ENCODE measurements around the gene PRKCE.

DNA sequence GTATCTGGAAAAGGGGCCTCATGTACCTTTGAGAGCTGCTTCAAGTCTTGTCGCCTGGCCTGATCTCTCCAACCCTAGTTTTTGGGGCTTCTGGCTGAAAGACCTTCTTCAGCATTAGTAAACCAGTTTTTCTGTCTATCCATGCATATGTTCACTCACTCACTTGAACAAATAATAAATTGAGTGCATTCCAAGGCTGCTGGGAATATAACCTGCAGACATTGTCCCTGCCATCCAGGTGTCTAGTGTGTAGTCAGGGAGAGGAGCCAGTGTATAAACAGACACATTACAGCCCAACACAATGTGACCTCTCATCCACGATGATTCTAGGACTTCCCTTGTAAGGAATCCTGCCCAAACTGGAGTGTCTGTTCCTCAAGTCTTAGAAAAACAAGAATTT lies 262.1 kb downstream of the PRKCE start:
- TF ChIP-seq, protein P1, sequence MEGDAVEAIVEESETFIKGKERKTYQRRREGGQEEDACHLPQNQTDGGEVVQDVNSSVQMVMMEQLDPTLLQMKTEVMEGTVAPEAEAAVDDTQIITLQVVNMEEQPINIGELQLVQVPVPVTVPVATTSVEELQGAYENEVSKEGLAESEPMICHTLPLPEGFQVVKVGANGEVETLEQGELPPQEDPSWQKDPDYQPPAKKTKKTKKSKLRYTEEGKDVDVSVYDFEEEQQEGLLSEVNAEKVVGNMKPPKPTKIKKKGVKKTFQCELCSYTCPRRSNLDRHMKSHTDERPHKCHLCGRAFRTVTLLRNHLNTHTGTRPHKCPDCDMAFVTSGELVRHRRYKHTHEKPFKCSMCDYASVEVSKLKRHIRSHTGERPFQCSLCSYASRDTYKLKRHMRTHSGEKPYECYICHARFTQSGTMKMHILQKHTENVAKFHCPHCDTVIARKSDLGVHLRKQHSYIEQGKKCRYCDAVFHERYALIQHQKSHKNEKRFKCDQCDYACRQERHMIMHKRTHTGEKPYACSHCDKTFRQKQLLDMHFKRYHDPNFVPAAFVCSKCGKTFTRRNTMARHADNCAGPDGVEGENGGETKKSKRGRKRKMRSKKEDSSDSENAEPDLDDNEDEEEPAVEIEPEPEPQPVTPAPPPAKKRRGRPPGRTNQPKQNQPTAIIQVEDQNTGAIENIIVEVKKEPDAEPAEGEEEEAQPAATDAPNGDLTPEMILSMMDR (IDR thresholded peaks at IDR 0.05 in 2 of 3, conservative IDR thresholded peaks at IDR 0.05 in 1 of 3; ENCODE audit: borderline replicate concordance in 1 of 3, insufficient read depth in 1 of 3, low read depth in 2 of 3, low read length in 2 of 3): no peak
- TF ChIP-seq EZH2phosphoT487 (IDR thresholded peaks at IDR 0.05; ENCODE audit: borderline replicate concordance) (no peak), YY1 (IDR thresholded peaks at IDR 0.05; ENCODE audit: extremely low read depth, insufficient replicate concordance, low read depth, low read length) (no peak), POLR2A (IDR thresholded peaks at IDR 0.05; ENCODE audit: borderline replicate concordance, extremely low read depth, insufficient read depth, insufficient read length) (no peak), POLR2AphosphoS5 (IDR thresholded peaks at IDR 0.05; ENCODE audit: low read depth, low read length) (no peak), SP1 (IDR thresholded peaks at IDR 0.05; ENCODE audit: low read depth) (no peak), SRF (IDR thresholded peaks at IDR 0.05; ENCODE audit: low read depth) (no peak), EZH2 (IDR thresholded peaks at IDR 0.05) (no peak), RAD21 (IDR thresholded peaks at IDR 0.05; ENCODE audit: low read depth) (no peak)
- TF ChIP-seq, protein P2, sequence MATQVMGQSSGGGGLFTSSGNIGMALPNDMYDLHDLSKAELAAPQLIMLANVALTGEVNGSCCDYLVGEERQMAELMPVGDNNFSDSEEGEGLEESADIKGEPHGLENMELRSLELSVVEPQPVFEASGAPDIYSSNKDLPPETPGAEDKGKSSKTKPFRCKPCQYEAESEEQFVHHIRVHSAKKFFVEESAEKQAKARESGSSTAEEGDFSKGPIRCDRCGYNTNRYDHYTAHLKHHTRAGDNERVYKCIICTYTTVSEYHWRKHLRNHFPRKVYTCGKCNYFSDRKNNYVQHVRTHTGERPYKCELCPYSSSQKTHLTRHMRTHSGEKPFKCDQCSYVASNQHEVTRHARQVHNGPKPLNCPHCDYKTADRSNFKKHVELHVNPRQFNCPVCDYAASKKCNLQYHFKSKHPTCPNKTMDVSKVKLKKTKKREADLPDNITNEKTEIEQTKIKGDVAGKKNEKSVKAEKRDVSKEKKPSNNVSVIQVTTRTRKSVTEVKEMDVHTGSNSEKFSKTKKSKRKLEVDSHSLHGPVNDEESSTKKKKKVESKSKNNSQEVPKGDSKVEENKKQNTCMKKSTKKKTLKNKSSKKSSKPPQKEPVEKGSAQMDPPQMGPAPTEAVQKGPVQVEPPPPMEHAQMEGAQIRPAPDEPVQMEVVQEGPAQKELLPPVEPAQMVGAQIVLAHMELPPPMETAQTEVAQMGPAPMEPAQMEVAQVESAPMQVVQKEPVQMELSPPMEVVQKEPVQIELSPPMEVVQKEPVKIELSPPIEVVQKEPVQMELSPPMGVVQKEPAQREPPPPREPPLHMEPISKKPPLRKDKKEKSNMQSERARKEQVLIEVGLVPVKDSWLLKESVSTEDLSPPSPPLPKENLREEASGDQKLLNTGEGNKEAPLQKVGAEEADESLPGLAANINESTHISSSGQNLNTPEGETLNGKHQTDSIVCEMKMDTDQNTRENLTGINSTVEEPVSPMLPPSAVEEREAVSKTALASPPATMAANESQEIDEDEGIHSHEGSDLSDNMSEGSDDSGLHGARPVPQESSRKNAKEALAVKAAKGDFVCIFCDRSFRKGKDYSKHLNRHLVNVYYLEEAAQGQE (IDR thresholded peaks at IDR 0.05; ENCODE audit: low read depth): no peak
- TF ChIP-seq, protein P3, sequence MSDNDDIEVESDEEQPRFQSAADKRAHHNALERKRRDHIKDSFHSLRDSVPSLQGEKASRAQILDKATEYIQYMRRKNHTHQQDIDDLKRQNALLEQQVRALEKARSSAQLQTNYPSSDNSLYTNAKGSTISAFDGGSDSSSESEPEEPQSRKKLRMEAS (IDR thresholded peaks at IDR 0.05): no peak
